GM12801 (cell line): Measurements from ENCODE around the gene DHFR2.

Source experiments
- TF ChIP-seq, protein P1 (sequence below): IDR thresholded peaks from one replicate; pipeline ENCODE4 v1.5.1; 2011; ENCODE audit warnings: control low read depth; ENCODE audit not compliant: insufficient read length; ENCODE audit errors: extremely low read depth

Gene DHFR2

DNA sequence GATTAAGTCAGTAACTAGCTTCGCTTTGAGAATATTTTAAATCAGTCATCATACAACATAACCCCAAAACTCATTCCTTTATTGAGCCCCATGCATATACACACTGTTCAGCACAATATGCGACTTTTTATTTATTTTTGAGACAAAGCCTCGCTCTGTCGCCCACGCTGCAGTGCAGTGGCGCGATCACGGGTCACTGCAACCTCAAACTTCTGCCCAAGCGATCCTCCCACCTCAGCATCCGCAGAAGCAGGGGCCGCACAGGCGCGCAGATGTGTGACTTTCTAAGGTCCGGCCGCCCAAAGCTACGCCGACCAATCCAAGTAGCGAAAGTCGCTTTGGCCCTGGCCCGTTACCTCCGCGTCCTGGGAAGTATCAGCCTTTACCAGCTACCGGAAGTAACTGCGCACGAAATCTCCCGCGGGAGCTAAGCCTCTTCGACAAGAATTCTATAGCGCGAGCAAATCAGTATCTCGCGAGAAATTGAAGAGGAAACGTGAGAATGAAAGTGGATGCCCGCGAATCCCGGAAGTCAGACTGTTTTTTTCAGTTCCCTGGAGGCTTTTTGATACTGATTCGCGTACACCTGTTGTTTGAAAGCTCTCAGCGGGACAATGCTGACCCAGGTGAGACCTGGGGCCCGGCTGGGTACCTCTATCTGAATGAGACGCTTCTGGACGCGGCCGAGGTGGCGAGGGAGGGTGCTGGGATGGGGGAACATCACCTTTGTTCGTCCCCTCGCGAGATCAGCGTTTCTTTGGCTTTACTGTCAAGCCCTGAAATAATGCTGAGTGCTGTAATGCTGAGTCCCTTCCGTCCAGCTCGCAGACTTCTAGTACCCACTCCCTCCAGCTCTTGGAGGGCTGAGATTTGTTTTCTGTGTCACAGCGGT lies at the start of gene DHFR2, which contains the start of gene NSUN3:
TSS of gene DHFR2 (minus strand) at position 404 of the 892 bp plus-strand sequence. CDS start 1,405 bp downstream, outside the sequence.
TSS of gene NSUN3 (plus strand) at position 549 of the 892 bp plus-strand sequence. CDS start at position 615, 66 bp downstream.
- TF ChIP-seq, protein P1, sequence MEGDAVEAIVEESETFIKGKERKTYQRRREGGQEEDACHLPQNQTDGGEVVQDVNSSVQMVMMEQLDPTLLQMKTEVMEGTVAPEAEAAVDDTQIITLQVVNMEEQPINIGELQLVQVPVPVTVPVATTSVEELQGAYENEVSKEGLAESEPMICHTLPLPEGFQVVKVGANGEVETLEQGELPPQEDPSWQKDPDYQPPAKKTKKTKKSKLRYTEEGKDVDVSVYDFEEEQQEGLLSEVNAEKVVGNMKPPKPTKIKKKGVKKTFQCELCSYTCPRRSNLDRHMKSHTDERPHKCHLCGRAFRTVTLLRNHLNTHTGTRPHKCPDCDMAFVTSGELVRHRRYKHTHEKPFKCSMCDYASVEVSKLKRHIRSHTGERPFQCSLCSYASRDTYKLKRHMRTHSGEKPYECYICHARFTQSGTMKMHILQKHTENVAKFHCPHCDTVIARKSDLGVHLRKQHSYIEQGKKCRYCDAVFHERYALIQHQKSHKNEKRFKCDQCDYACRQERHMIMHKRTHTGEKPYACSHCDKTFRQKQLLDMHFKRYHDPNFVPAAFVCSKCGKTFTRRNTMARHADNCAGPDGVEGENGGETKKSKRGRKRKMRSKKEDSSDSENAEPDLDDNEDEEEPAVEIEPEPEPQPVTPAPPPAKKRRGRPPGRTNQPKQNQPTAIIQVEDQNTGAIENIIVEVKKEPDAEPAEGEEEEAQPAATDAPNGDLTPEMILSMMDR, result no peak

DNA sequence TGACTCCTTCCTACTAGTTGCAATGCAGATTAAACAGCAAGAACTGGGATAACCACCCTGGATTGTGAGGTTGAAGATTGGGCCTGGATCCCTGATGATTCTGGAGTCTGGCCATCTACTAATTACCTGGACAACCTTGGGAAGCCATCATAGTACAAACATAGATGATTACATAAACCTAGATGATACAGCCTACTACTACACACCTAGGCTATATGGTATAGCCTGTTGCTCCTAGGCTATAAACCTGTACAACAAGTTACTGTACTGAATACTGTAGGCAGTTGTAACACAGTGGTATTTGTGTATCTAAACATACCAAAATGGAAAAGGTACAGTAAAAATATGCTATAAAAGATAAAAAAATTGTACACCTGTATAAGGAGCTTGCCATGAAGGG lies 48.1 kb upstream of the DHFR2 start:
- TF ChIP-seq, protein P1, result no peak

DNA sequence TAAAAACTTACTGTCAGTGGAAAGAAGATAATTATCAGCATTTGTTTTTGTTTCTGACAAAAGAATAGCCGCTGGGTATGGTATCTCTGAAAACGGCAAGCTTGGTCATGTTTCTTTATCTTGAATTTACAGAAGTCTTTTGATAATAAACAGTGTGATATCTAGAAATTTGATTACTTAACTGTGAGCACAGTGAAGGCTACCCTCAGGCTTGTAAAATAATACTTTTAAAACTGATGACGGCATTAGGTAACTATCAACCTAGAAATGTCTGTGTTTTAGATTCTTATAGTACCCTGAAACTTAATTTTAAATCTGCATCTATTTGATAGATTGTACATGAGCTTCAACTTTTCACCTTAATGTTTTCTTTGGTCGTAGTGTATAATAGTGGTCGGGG lies 43.6 kb upstream of the DHFR2 start:
- TF ChIP-seq, protein P1, result no peak

DNA sequence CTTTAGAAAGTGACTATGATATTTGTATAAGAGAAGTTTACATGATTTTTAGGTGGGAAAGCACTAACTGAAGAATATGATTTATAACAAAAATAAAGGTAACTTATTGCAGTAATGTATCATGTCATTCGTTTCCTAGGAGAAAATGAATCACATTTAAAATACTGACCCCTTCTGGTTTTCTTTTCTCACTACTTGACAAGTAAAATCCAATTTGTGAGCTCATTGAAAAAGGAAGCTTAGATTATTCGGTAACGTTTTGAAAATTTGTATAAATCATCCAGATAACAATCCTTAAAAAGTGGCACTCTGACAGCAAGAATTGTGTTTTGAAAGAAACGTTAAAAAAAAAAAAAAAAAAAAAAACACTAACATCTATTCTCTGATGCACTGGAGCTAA lies 39.1 kb upstream of the DHFR2 start:
- TF ChIP-seq, protein P1, result no peak

DNA sequence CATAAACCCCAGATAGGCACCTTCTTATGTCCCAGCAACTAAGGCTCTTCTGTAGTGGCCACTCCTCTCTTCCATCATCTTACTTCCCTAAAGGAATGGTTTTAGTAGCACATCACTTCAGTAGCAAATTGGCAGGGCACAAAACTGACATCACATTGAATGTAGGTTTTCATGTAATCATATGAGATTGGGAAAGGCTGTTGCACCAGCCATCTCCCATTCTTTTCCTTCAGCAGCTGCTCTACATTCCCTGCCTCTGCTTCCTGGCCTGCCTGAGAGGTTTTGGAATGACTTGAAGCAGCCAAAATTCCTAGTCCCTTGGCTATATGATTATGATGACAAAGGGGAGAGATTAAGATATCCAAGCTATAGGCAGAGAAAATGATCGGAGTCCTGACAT lies 36.6 kb upstream of the DHFR2 start:
- TF ChIP-seq, protein P1, result no peak

DNA sequence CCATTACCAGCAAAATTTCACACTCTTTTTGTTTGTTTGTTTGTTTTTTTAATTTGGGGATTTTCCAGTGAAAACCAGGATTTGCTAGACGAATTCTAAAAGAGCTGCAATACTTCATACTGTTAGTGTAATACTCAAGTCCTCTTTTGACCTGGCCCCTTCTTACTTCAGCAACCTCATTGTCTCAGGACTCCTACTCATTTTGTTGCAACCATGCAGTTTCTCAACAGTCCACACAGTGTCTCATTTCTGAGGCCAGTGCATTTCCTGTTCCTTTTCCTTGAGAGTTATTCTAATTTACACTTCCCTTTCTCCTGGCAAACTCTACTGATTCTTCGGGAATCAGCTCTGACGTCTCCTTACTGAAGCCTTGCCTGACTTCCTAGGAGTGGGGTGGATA lies 35.7 kb upstream of the DHFR2 start:
- TF ChIP-seq, protein P1, result no peak

DNA sequence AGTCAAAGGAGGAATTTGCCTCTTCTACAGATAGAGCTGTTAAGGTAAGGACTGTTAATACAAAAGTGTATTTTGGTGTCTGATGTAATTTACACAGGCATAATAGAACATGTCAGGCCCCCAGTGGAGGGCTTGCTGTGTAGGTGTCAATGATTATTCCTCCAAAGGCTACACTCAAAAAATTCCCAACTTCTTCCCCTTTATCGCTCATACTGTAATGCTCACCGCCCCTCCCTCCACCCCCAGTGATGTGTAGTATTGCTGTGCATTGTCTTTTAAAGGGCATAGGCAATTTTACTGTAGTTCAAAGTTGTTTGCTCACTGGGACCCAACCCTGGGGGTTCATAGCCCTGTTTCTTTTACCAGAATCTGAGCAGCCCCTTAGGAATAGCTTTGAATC lies 32.4 kb upstream of the DHFR2 start:
- TF ChIP-seq, protein P1, result no peak
